Thyroid gland (tissue), 4 donors: ENCODE results near the gene HCFC1R1.

Experiments
- CTCF ChIP-seq, 6 experiments: fragments of 200-600 bp in 3 of 6; fragments of 450-650 bp in 3 of 6; sonication (generic) in 3 of 6; IDR thresholded peaks; one replicate each; pipeline ENCODE4 v1.5.1; 2016 to 2019; ENCODE audit warnings: antibody characterized with exemption in 6 of 6, mild to moderate bottlenecking in 2 of 6, inconsistent platforms in 1 of 6, moderate library complexity in 1 of 6
- POLR2A ChIP-seq, 2 donors: fragments of 450-650 bp; IDR thresholded peaks; one replicate each; pipeline ENCODE4 v1.6.1; 2017; ENCODE audit warnings: antibody characterized with exemption in 2 of 2, mild to moderate bottlenecking in 2 of 2, moderate library complexity in 1 of 2

DNA sequence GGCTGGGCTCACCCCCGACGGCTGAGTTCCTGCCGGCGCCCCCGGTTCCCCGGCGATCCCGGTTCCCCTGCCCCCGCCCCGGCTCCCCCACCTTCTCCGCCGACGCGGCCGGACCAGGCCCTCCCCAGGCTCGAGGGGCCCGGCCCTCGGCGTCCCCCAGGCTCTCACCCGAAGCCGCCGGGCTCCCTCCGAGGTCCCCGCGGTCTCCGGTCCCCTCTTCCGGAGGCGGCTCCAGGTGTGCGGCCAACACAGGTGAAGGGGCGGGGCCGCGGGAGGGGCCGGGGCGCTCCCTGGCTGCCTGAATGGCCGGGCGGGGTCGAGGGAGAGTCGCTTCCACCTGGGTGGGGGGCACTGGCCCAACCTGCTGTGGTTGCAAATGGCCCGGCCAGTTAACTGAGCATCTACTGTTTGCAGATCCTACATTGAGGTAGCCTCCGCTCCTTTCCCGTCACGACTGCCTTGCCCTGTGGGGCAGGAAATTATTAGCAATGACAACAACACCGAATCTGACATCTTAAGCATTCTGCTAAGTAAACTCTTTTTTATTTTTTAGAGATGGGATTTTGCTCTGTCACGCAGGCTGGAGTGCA is 13.1 kb upstream of the HCFC1R1 start, which contains the start of gene BICDL2:
- TF ChIP-seq CTCF (IDR thresholded peaks at IDR 0.05) (no peak), POLR2A (IDR thresholded peaks at IDR 0.05) (no peak)
